OCI-LY3 (cell line): ENCODE measurements around the gene ASMTL.

Experiments used
- EZH2phosphoT487 ChIP-seq: fragments of 200-600 bp; shearing (Covaris generic); IDR thresholded peaks from 2 replicates; pipeline ENCODE4 v1.6.1; 2018; ENCODE audit warnings: antibody characterized with exemption, mixed run types, low read depth
- TF ChIP-seq, protein P1 (sequence below): fragments of 200-600, 300-600 bp; sonication (generic); IDR thresholded peaks from 2 replicates; pipeline ENCODE4 v1.5.1; 2014; ENCODE audit warnings: antibody characterized with exemption, low read length, low read depth

GRCh38 chrX:1451251-1451660, 1.5 kb downstream of the ASMTL start:
- TF ChIP-seq, protein P1, sequence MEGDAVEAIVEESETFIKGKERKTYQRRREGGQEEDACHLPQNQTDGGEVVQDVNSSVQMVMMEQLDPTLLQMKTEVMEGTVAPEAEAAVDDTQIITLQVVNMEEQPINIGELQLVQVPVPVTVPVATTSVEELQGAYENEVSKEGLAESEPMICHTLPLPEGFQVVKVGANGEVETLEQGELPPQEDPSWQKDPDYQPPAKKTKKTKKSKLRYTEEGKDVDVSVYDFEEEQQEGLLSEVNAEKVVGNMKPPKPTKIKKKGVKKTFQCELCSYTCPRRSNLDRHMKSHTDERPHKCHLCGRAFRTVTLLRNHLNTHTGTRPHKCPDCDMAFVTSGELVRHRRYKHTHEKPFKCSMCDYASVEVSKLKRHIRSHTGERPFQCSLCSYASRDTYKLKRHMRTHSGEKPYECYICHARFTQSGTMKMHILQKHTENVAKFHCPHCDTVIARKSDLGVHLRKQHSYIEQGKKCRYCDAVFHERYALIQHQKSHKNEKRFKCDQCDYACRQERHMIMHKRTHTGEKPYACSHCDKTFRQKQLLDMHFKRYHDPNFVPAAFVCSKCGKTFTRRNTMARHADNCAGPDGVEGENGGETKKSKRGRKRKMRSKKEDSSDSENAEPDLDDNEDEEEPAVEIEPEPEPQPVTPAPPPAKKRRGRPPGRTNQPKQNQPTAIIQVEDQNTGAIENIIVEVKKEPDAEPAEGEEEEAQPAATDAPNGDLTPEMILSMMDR: no peak
- TF ChIP-seq EZH2phosphoT487: no peak
